GM23248 (cell line): ENCODE data around the gene EVC. TPM values are rescaled to one million over a fixed set of nuclear protein-coding genes. Genes with fewer than 3 reads are reported as not detected.

Source experiments
- DNase-seq: peaks from one replicate; pipeline ENCODE4 v3.0.0-alpha.2; 2015
- H2AFZ ChIP-seq: fragments of 200-600 bp; sonication (generic); 2 replicates; pipeline ENCODE4 v1.6.1; 2016; ENCODE audit warnings: antibody characterized with exemption
- H3F3A ChIP-seq: fragments of 200-600 bp; sonication (generic); 2 replicates; pipeline ENCODE4 v1.6.1; 2016; ENCODE audit warnings: mild to moderate bottlenecking, antibody characterized with exemption, mixed run types; ENCODE audit not compliant: insufficient read depth
- H3K27ac ChIP-seq: fragments of 200-600 bp; sonication (generic); 2 replicates; pipeline ENCODE4 v1.5.1; 2016; ENCODE audit warnings: mild to moderate bottlenecking
- H3K27me3 ChIP-seq: fragments of 200-600 bp; sonication (generic); replicated peaks from 2 replicates; pipeline ENCODE4 v1.6.1; 2016; ENCODE audit warnings: mild to moderate bottlenecking; ENCODE audit not compliant: insufficient read depth
- H3K36me3 ChIP-seq: fragments of 200-600 bp; sonication (generic); 2 replicates; pipeline ENCODE4 v1.6.1; 2016; ENCODE audit warnings: low read depth, mild to moderate bottlenecking
- H3K4me1 ChIP-seq: fragments of 200-600 bp; sonication (generic); 2 replicates; pipeline ENCODE4 v1.6.1; 2016; ENCODE audit warnings: mild to moderate bottlenecking; ENCODE audit not compliant: insufficient read depth
- H3K4me2 ChIP-seq: fragments of 200-600 bp; sonication (generic); one replicate; pipeline ENCODE4 v1.6.1; 2016; ENCODE audit warnings: mild to moderate bottlenecking; ENCODE audit not compliant: unreplicated experiment
- H3K4me3 ChIP-seq: fragments of 200-600 bp; sonication (generic); 2 replicates; pipeline ENCODE4 v1.5.1; 2016; ENCODE audit warnings: mild to moderate bottlenecking
- H3K79me2 ChIP-seq: fragments of 200-600 bp; sonication (generic); 2 replicates; pipeline ENCODE4 v1.6.1; 2016; ENCODE audit warnings: mild to moderate bottlenecking; ENCODE audit not compliant: insufficient read depth
- H3K9ac ChIP-seq: fragments of 200-600 bp; sonication (generic); 2 replicates; pipeline ENCODE4 v1.6.1; 2016; ENCODE audit warnings: mild to moderate bottlenecking
- H3K9me2 ChIP-seq: fragments of 200-600 bp; sonication (generic); 2 replicates; pipeline ENCODE4 v1.6.1; 2016; ENCODE audit warnings: mixed run types, mild to moderate bottlenecking, moderate library complexity; ENCODE audit not compliant: insufficient read depth
- H3K9me3 ChIP-seq: fragments of 200-600 bp; sonication (generic); one replicate; pipeline ENCODE4 v1.6.1; 2017; ENCODE audit warnings: low read depth
- H4K20me1 ChIP-seq: fragments of 200-600 bp; sonication (generic); 2 replicates; pipeline ENCODE4 v1.6.0; 2016; ENCODE audit not compliant: insufficient read depth
- EZH2 ChIP-seq: fragments of 200-600 bp; sonication (generic); IDR thresholded peaks from 2 replicates; pipeline ENCODE4 v1.6.1; 2018; ENCODE audit warnings: antibody characterized with exemption, mild to moderate bottlenecking; ENCODE audit not compliant: insufficient read depth, poor library complexity, severe bottlenecking
- EZH2phosphoT487 ChIP-seq: fragments of 200-600 bp; sonication (generic); IDR thresholded peaks from 2 replicates; pipeline ENCODE4 v1.6.1; 2018; ENCODE audit warnings: antibody characterized with exemption, moderate library complexity, mild to moderate bottlenecking, low read depth; ENCODE audit not compliant: insufficient read depth
- WGBS, 2 experiments: methylation state at CpG; one replicate each; pipeline ENCODE4 v1.1.6; 2015 to 2017; ENCODE audit warnings: low lambda C conversion rate in 2 of 2, low coverage in 1 of 2; ENCODE audit errors: missing lambda C conversion rate in 2 of 2; 5-methylcytosine and 5-hydroxymethylcytosine counted together
- in situ Hi-C: fragments of 300-500 bp; cut with MboI; formaldehyde crosslinking; loops from 2 replicates; pipeline ENCODE4 v1.15.0; 2020
- polyA plus RNA-seq: library from polyadenylated mRNA; unstranded; fragments of >200 nt; fragmentation: Nextera tagmentation; extraction: Ambion mirVana; gene quantifications from 2 replicates; pipeline ENCODE4 v1.2.1, GENCODE V29; 2016
- total RNA-seq: library from RNA; depleted of rRNA; stranded (reverse); fragments of >200 nt; shearing (Covaris generic); gene quantifications from 2 replicates; pipeline ENCODE4 v1.2.3, GENCODE V29; 2014

Gene EVC
- total and polyA plus RNA-seq, 2 experiments from 2014 or later: 4.0 to 56.2 TPM

DNA sequence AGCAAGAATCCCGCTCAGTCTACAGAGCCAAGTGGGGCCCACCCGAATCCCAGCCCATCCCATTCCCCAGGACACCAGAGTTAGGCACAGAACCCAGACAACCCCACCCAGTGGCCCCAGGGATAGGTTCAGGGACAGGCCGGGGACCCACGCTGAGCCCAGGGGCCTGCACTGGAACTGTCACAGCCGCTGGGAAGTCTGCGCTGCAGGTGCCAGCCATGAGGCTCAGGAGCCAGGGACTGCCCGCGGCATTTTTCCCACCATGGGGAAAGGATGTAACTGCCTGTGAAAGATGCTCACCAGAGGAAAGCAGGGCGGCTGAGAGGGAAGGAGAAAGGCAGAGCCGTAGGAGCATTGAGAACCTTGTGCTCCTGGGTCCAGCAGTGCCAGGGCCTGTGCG lies 14.7 kb upstream of the EVC start:
- no peak for DNase-seq
- 96% methylated on average over 11 of the region's 11 CpGs for WGBS, 2 experiments
- Histone ChIP-seq H3K4me2 (no peak overlapping the region), H2AFZ (no peak overlapping the region), H3K27me3 (no peaks in the 10 kb centered on the region), H4K20me1 (no peaks in the 10 kb centered on the region), H3K9me2 (no peaks in the 10 kb centered on the region), H3K79me2 (no peaks in the 10 kb centered on the region; the same call in 1 of the 2 replicates), H3K4me3 (no peak overlapping the region), H3K36me3 (peaks cover 14% of the 10 kb centered on the region; the same call in 1 of the 2 replicates), H3K4me1 (no peaks in the 10 kb centered on the region), H3K9ac (no peak overlapping the region), H3K9me3 (no peaks in the 10 kb centered on the region), H3K27ac (no peak overlapping the region), H3F3A (no peaks in the 10 kb centered on the region; the same call in 1 of the 2 replicates)
- TF ChIP-seq EZH2phosphoT487 (no peak), EZH2 (no peak)
- in situ Hi-C loops: no loop called here

DNA sequence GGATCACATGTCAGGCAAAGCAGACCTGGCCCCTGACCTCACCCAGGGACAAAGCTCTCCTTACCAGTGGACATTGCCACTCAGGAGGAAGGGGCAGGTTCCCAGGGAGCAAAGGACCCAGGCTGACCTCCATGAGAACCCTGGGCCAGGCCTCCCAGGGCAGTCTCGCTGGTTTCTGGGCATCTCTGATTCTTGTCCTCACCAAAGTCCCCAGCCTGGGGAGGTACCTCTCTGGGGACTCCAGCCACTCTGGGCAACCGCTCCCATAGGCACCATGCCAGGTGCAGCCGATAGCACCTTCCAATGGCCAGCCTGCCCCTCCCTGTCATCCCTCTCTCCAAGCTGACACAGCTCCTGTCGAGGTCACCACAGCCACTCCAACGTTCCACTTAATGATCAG lies 10.5 kb upstream of the EVC start:
- Histone ChIP-seq H3F3A (no peaks in the 10 kb centered on the region), H3K4me3 (no peak overlapping the region), H2AFZ (no peak overlapping the region), H3K27ac (no peak overlapping the region), H3K4me1 (peaks cover 7% of the 10 kb centered on the region; the same call in 1 of the 2 replicates), H3K4me2 (no peak overlapping the region), H3K9me3 (no peaks in the 10 kb centered on the region), H3K36me3 (peaks cover 5% of the 10 kb centered on the region; the same call in 1 of the 2 replicates), H3K79me2 (peaks cover 35% of the 10 kb centered on the region), H3K9me2 (no peaks in the 10 kb centered on the region), H4K20me1 (no peaks in the 10 kb centered on the region), H3K9ac (no peak overlapping the region), H3K27me3 (no peaks in the 10 kb centered on the region)
- 66 to 68% methylated on average over 5 of the region's 5 CpGs for WGBS, 2 experiments
- DNase-seq: no peak
- in situ Hi-C loops: no loop called here
- TF ChIP-seq EZH2phosphoT487: no peak
- TF ChIP-seq EZH2: no peak

DNA sequence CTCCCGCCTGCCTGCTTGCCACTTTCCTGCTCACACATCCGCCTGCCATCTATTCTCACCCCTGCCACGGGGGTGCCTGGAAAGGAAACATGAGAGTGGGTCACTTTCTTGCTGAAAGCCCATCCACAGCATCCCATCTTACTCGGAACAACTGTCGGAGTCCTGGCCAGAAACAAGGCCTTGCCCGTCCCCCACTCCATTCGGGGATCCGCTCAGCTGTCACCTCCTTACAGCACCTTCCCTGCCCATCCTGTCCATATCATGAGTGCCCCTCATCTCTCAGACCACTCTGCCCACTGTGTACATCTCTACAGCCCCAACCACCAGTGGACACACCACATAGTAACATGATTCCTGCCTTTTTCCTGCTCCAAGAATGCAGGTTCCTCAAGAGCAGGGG lies 9.0 kb upstream of the EVC start:
- TF ChIP-seq EZH2: no peak
- TF ChIP-seq EZH2phosphoT487: no peak
- H4K20me1 ChIP-seq: no peaks in the 10 kb centered on the region
- no peak overlapping the region for H3K27ac ChIP-seq
- H2AFZ ChIP-seq: no peak overlapping the region
- H3K9me3 ChIP-seq: no peaks in the 10 kb centered on the region
- peaks cover 5% of the 10 kb centered on the region; the same call in 1 of the 2 replicates for H3K36me3 ChIP-seq
- H3K4me1 ChIP-seq: peaks cover 7% of the 10 kb centered on the region; the same call in 1 of the 2 replicates
- H3K4me2 ChIP-seq: no peak overlapping the region
- H3F3A ChIP-seq: no peaks in the 10 kb centered on the region
- no peak for DNase-seq
- no peak overlapping the region for H3K9ac ChIP-seq
- WGBS, 2 experiments: 97 to 98% methylated on average over 8 of the region's 8 CpGs
- H3K27me3 ChIP-seq: no peaks in the 10 kb centered on the region
- peaks cover 40% of the 10 kb centered on the region for H3K79me2 ChIP-seq
- in situ Hi-C loops: no loop called here
- H3K4me3 ChIP-seq: no peak overlapping the region
- no peaks in the 10 kb centered on the region for H3K9me2 ChIP-seq

DNA sequence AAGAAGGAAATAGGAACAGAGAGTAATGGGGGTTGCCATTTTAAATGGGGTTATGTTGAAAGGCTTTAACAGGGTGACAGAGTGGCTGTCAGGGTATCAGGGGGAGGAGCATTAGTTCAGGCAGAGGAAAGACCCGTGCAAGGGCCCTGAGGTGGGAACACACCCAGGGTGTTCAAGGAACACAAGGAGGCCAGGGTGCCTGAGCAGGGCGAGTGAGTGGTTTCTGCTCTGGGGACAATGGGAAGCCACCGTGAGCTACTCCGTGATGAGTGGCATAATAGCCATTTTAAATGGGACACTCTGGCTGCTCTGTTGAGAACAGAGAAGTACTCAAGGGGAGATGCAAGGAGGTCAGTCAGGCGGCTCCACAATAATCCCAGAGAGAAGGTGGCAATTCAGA lies 7.2 kb upstream of the EVC start:
- no peak overlapping the region for H3K4me3 ChIP-seq
- no peak overlapping the region for H3K4me2 ChIP-seq
- in situ Hi-C loops: no loop called here
- TF ChIP-seq EZH2phosphoT487 (no peak), EZH2 (no peak)
- no peak overlapping the region for H2AFZ ChIP-seq
- no peak overlapping the region for H3K9ac ChIP-seq
- DNase-seq: no peak
- no peaks in the 10 kb centered on the region for H3K9me3 ChIP-seq
- H3K9me2 ChIP-seq: no peaks in the 10 kb centered on the region
- peaks cover 5% of the 10 kb centered on the region; the same call in 1 of the 2 replicates for H3K36me3 ChIP-seq
- no peaks in the 10 kb centered on the region for H4K20me1 ChIP-seq
- H3K27ac ChIP-seq: no peak overlapping the region
- H3K4me1 ChIP-seq: peaks cover 18% of the 10 kb centered on the region
- peaks cover 50% of the 10 kb centered on the region for H3K79me2 ChIP-seq
- 0 out of 2 replicates have a peak, but pooled peaks cover under 1% of the 10 kb centered on the region for H3F3A ChIP-seq
- no peaks in the 10 kb centered on the region for H3K27me3 ChIP-seq
- WGBS, 2 experiments: 98 to 100% methylated on average over 5 of the region's 5 CpGs

DNA sequence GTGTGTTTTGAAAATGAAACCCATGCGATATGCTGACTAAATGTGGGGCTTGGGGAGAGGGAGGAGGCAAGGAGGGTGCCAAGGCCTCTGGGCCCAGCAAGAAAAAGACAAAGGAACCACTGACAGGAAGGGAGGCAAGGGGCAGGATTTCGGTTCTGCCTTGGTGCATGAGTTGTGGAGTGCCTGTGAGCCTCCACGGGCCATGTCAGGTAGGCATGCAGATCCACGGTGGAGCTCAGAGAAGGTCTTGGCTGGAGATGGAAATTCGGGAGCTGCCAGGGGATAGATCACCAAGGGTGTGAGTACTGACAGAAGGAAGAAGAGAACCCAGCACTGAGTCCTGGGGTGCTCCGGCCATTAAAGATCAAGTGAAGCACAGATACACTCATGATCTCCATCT lies 6.7 kb upstream of the EVC start:
- DNase-seq: no peak
- Histone ChIP-seq H3K9me3 (no peaks in the 10 kb centered on the region), H3K27me3 (no peaks in the 10 kb centered on the region), H3K36me3 (peaks cover 5% of the 10 kb centered on the region; the same call in 1 of the 2 replicates), H4K20me1 (no peaks in the 10 kb centered on the region), H3K27ac (no peak overlapping the region), H3K79me2 (peaks cover 50% of the 10 kb centered on the region), H3K4me2 (no peak overlapping the region), H3K4me1 (peaks cover 22% of the 10 kb centered on the region), H3K9ac (no peak overlapping the region), H3K4me3 (no peak overlapping the region), H2AFZ (no peak overlapping the region), H3K9me2 (no peaks in the 10 kb centered on the region), H3F3A (peaks cover 5% of the 10 kb centered on the region; the same call in 1 of the 2 replicates)
- TF ChIP-seq EZH2phosphoT487 (no peak), EZH2 (no peak)
- 71 to 72% methylated on average over 6 of the region's 6 CpGs for WGBS, 2 experiments
- in situ Hi-C loops: no loop called here
